H1 (cell line): ENCODE measurements around the gene CCDC178. TPM values are rescaled to one million over a fixed set of nuclear protein-coding genes. Genes with fewer than 3 reads are reported as not detected.

Source experiments
- CTCF ChIA-PET: fragments of 300-600 bp; sonication (Branson Sonifier 250); formaldehyde crosslinking; loops from one replicate; lab custom pipeline; 2021; ENCODE audit not compliant: partially characterized antibody; lab: Charles Lee
- POLR2A ChIA-PET: fragments of 300-600 bp; sonication (Branson Sonifier 250); formaldehyde crosslinking; loops from one replicate; lab custom pipeline; 2021; ENCODE audit warnings: inconsistent platforms; ENCODE audit not compliant: partially characterized antibody; lab: Charles Lee
- DNase-seq, 2 experiments: peaks; one replicate each; pipeline versions ENCODE4 v3.0.0 to v3.0.0-alpha.2; 2010 to 2022; ENCODE audit warnings: low spot score in 2 of 2, low read depth in 1 of 2, mixed read lengths in 1 of 2
- FAIRE-seq: peaks from 2 replicates; lab custom pipeline; 2011; peaks lifted over from hg19 to GRCh38; lab: Jason Lieb, UNC
- H2AFZ ChIP-seq: 2 replicates; pipeline ENCODE4 v1.8.1; 2012; ENCODE audit warnings: low read length, inconsistent platforms
- H2AK5ac ChIP-seq: 2 replicates; pipeline ENCODE4 v1.6.1; 2013; ENCODE audit warnings: low read depth, low read length
- H2BK120ac ChIP-seq: replicated peaks from 2 replicates; pipeline ENCODE3; 2013; ENCODE audit warnings: low read depth, low read length, inconsistent platforms
- H2BK12ac ChIP-seq: 2 replicates; pipeline ENCODE4 v1.6.1; 2013; ENCODE audit warnings: low read depth, low read length
- H2BK15ac ChIP-seq: 2 replicates; pipeline ENCODE4 v1.6.1; 2013; ENCODE audit warnings: low read length
- H2BK20ac ChIP-seq: 2 replicates; pipeline ENCODE4 v1.6.1; 2013; ENCODE audit warnings: low read length
- H2BK5ac ChIP-seq: 2 replicates; pipeline ENCODE4 v1.6.1; 2013; ENCODE audit warnings: low read depth, low read length
- H3K14ac ChIP-seq: 2 replicates; pipeline ENCODE4 v1.6.1; 2013; ENCODE audit warnings: inconsistent platforms; ENCODE audit not compliant: insufficient read length
- H3K18ac ChIP-seq: 2 replicates; pipeline ENCODE4 v1.6.1; 2013; ENCODE audit warnings: low read length; ENCODE audit errors: extremely low read depth
- H3K23ac ChIP-seq: 2 replicates; pipeline ENCODE4 v1.6.1; 2013; ENCODE audit warnings: inconsistent platforms; ENCODE audit not compliant: insufficient read length
- H3K23me2 ChIP-seq: 2 replicates; pipeline ENCODE4 v1.6.1; 2013; ENCODE audit warnings: low read depth, low read length
- H3K27ac ChIP-seq: 2 replicates; pipeline ENCODE4 v1.6.1; 2011; ENCODE audit warnings: low read depth, low read length, inconsistent platforms
- H3K27me3 ChIP-seq, 4 experiments: replicated peaks in 1 of 4; 1 replicate in 1 of 4; 2 replicates in 3 of 4; pipeline versions ENCODE4 v1.6.1 to v1.8.1; 2011 to 2013; ENCODE audit warnings: low read length in 3 of 4, mild to moderate bottlenecking in 3 of 4, inconsistent platforms in 2 of 4, mixed read lengths in 2 of 4, moderate library complexity in 1 of 4; ENCODE audit not compliant: control insufficient read depth in 3 of 4, insufficient read depth in 3 of 4; ENCODE audit errors: extremely low read depth in 1 of 4
- H3K36me3 ChIP-seq, 4 experiments: 2 replicates each; pipeline versions ENCODE4 v1.6.1 to v1.8.1; 2011 to 2013; ENCODE audit warnings: mild to moderate bottlenecking in 4 of 4, low read length in 3 of 4, moderate library complexity in 2 of 4, control low read depth in 1 of 4, inconsistent platforms in 1 of 4; ENCODE audit not compliant: insufficient read depth in 4 of 4, control insufficient read depth in 2 of 4
- H3K4ac ChIP-seq: replicated peaks from 2 replicates; pipeline ENCODE3; 2013; ENCODE audit warnings: low read length, low read depth, mixed read lengths, inconsistent platforms; ENCODE audit not compliant: insufficient read length
- H3K4me1 ChIP-seq, 4 experiments: replicated peaks in 1 of 4; 1 replicate in 1 of 4; 2 replicates in 3 of 4; pipeline versions ENCODE4 v1.6.1 to v1.8.1; 2011 to 2013; ENCODE audit warnings: low read length in 3 of 4, inconsistent platforms in 2 of 4, mixed read lengths in 1 of 4; ENCODE audit not compliant: insufficient read depth in 4 of 4, control insufficient read depth in 3 of 4
- H3K4me2 ChIP-seq, 2 experiments: 2 replicates each; pipeline versions ENCODE4 v1.6.1 to v1.8.1; 2011 to 2013; ENCODE audit warnings: low read depth in 2 of 2, low read length in 2 of 2, control low read depth in 1 of 2, inconsistent platforms in 1 of 2, mild to moderate bottlenecking in 1 of 2; ENCODE audit not compliant: insufficient read depth in 1 of 2
- H3K4me3 ChIP-seq, 4 experiments: fragments of 200-600, 300-600 bp in 1 of 4; sonication (generic), shearing (Covaris generic), sonication (Bioruptor Twin) in 1 of 4; 2 replicates each; pipeline versions ENCODE4 v1.5.1 to v1.8.1; 2011 to 2016; ENCODE audit warnings: low read length in 4 of 4, low read depth in 3 of 4, control low read depth in 2 of 4, inconsistent platforms in 2 of 4, mild to moderate bottlenecking in 2 of 4, mixed read lengths in 1 of 4, moderate library complexity in 1 of 4; ENCODE audit not compliant: insufficient read depth in 2 of 4; ENCODE audit errors: extremely low read depth in 1 of 4
- H3K56ac ChIP-seq: replicated peaks from 2 replicates; pipeline ENCODE3; 2013; ENCODE audit warnings: low read depth, mild to moderate bottlenecking, mixed read lengths, low read length, inconsistent platforms; ENCODE audit not compliant: insufficient read length
- H3K79me1 ChIP-seq: 2 replicates; pipeline ENCODE4 v1.6.1; 2013; ENCODE audit warnings: low read depth, low read length, control low read depth
- H3K79me2 ChIP-seq, 2 experiments: 2 replicates each; pipeline versions ENCODE4 v1.6.1 to v1.8.1; 2012 to 2013; ENCODE audit warnings: low read length in 2 of 2, mild to moderate bottlenecking in 2 of 2, inconsistent platforms in 1 of 2; ENCODE audit not compliant: insufficient read depth in 2 of 2, control insufficient read depth in 1 of 2
- H3K9ac ChIP-seq, 4 experiments: replicated peaks in 1 of 4; 1 replicate in 1 of 4; 2 replicates in 3 of 4; pipeline versions ENCODE4 v1.6.1 to v1.8.1; 2011 to 2013; ENCODE audit warnings: low read depth in 3 of 4, low read length in 3 of 4, control low read depth in 2 of 4, mild to moderate bottlenecking in 2 of 4, moderate library complexity in 2 of 4, inconsistent platforms in 1 of 4; ENCODE audit errors: extremely low read depth in 1 of 4
- H3K9me3 ChIP-seq, 2 experiments: 2 replicates each; pipeline versions ENCODE4 v1.6.1 to v1.8.1; 2012 to 2013; ENCODE audit warnings: mild to moderate bottlenecking in 2 of 2, moderate library complexity in 2 of 2, control low read depth in 1 of 2, inconsistent platforms in 1 of 2, low read depth in 1 of 2, low read length in 1 of 2, mixed read lengths in 1 of 2; ENCODE audit not compliant: insufficient read depth in 2 of 2
- H4K20me1 ChIP-seq, 2 experiments: replicated peaks in 1 of 2; 2 replicates each; pipeline versions ENCODE3 to v1.8.1; 2011 to 2013; ENCODE audit warnings: inconsistent platforms in 2 of 2, low read length in 2 of 2, mild to moderate bottlenecking in 1 of 2; ENCODE audit not compliant: insufficient read depth in 2 of 2, control insufficient read depth in 1 of 2
- H4K5ac ChIP-seq: 2 replicates; pipeline ENCODE4 v1.6.1; 2013; ENCODE audit warnings: low read length, low read depth, mixed read lengths, inconsistent platforms; ENCODE audit not compliant: insufficient read length
- H4K8ac ChIP-seq: 2 replicates; pipeline ENCODE4 v1.8.0; 2013; ENCODE audit warnings: mild to moderate bottlenecking, moderate library complexity, low read length, inconsistent platforms; ENCODE audit not compliant: insufficient read depth; ENCODE audit errors: extremely low read depth
- H4K91ac ChIP-seq: replicated peaks from 2 replicates; pipeline ENCODE3; 2013; ENCODE audit warnings: low read length, mixed read lengths, inconsistent platforms; ENCODE audit not compliant: insufficient read length
- BACH1 ChIP-seq: IDR thresholded peaks from 2 replicates; pipeline ENCODE4 v1.6.1; 2012; ENCODE audit warnings: low read length, improper control_type of control experiment
- CEBPB ChIP-seq: IDR thresholded peaks from 2 replicates; pipeline ENCODE4 v1.6.1; 2012; ENCODE audit warnings: low read depth, low read length
- HDAC2 ChIP-seq, 2 experiments: fragments of 300-600 bp in 1 of 2; sonication (generic) in 1 of 2; IDR thresholded peaks; 2 replicates each; pipeline ENCODE4 v1.6.1; 2011 to 2012; ENCODE audit warnings: low read depth in 2 of 2, low read length in 2 of 2, mild to moderate bottlenecking in 2 of 2, moderate library complexity in 2 of 2, borderline replicate concordance in 1 of 2, inconsistent platforms in 1 of 2
- HDAC6 ChIP-seq: IDR thresholded peaks from one replicate; pipeline ENCODE4 v1.7.1; 2012; ENCODE audit warnings: low read depth, mild to moderate bottlenecking, inconsistent platforms, low read length, moderate library complexity
- JUND ChIP-seq: IDR thresholded peaks from 2 replicates; pipeline ENCODE4 v1.6.1; 2011; ENCODE audit warnings: mild to moderate bottlenecking, improper control_type of control experiment, low read length
- KDM1A ChIP-seq: fragments of 200-600, 300-600 bp; sonication (generic); IDR thresholded peaks from 2 replicates; pipeline ENCODE4 v1.7.1; 2016; ENCODE audit warnings: mild to moderate bottlenecking, low read length, borderline replicate concordance
- MAFK ChIP-seq: IDR thresholded peaks from 2 replicates; pipeline ENCODE4 v1.6.1; 2012; ENCODE audit warnings: low read depth, mild to moderate bottlenecking, improper control_type of control experiment, low read length
- NANOG ChIP-seq: IDR thresholded peaks from 2 replicates; pipeline ENCODE4 v1.6.1; 2011; ENCODE audit warnings: low read length, low read depth, mild to moderate bottlenecking, inconsistent platforms; ENCODE audit not compliant: insufficient read depth, poor library complexity, severe bottlenecking
- PHF8 ChIP-seq: fragments of 200-600 bp; sonication (generic); conservative IDR thresholded peaks from 2 replicates; pipeline ENCODE4 v1.7.1; 2012; ENCODE audit warnings: low read depth, mild to moderate bottlenecking, inconsistent platforms, low read length, moderate library complexity
- SAP30 ChIP-seq: fragments of 300-600 bp; sonication (generic); IDR thresholded peaks from 2 replicates; pipeline ENCODE4 v1.7.1; 2012; ENCODE audit warnings: low read length, moderate library complexity, mild to moderate bottlenecking, inconsistent platforms; ENCODE audit not compliant: insufficient read depth, insufficient replicate concordance
- SIRT6 ChIP-seq: IDR thresholded peaks from one replicate; pipeline ENCODE4 v1.7.1; 2012; ENCODE audit warnings: low read length, inconsistent platforms
- SP4 ChIP-seq: IDR thresholded peaks from 2 replicates; pipeline ENCODE4 v1.6.1; 2012; ENCODE audit warnings: low read length, inconsistent platforms
- WGBS, 2 experiments: shearing (Covaris generic) in 1 of 2; methylation state at CpG; one replicate each; pipeline versions ENCODE4 v1.1.6 to v1.1.7; 2013 to 2015; ENCODE audit warnings: low lambda C conversion rate in 2 of 2, mixed read lengths in 2 of 2, inconsistent platforms in 1 of 2, low coverage in 1 of 2, missing lambda C conversion rate in 1 of 2; ENCODE audit not compliant: insufficient replicate concordance in 2 of 2, insufficient coverage in 1 of 2, insufficient read length in 1 of 2; ENCODE audit errors: extremely low coverage in 1 of 2, missing lambda C conversion rate in 1 of 2; 5-methylcytosine and 5-hydroxymethylcytosine counted together
- polyA plus RNA-seq, 7 experiments: library from polyadenylated mRNA; depleted of rRNA in 3 of 7; stranded (reverse) in 5 of 7; unstranded in 2 of 7; fragments of >200 nt in 5 of 7; fragments of 200-250 nt in 2 of 7; gene quantifications; 1 replicate in 5 of 7; 2 replicates in 1 of 7; 4 replicates in 1 of 7; pipeline versions ENCODE4 v1.2.1 to v1.2.3, GENCODE V29; 2011 to 2013; ENCODE audit warnings: missing spikeins in 2 of 7, mixed read lengths in 2 of 7
- total RNA-seq: library from RNA; stranded (reverse); fragmentation: NEBNext Ultra II Directional; extraction: Animal tissue kit (Norgen Biotek cat#: 25700); gene quantifications from 2 replicates; pipeline ENCODE4 v1.2.1, GENCODE V29; 2021
- TF ChIP-seq, protein P1 (sequence below): IDR thresholded peaks from 2 replicates; pipeline ENCODE4 v1.6.1; 2012; ENCODE audit warnings: inconsistent platforms

The CCDC178 gene
- total and polyA plus RNA-seq, 2 of the 8 experiments (the other 6 are each of a cell fraction or from before 2014, with no cell fraction given), result not detected

DNA sequence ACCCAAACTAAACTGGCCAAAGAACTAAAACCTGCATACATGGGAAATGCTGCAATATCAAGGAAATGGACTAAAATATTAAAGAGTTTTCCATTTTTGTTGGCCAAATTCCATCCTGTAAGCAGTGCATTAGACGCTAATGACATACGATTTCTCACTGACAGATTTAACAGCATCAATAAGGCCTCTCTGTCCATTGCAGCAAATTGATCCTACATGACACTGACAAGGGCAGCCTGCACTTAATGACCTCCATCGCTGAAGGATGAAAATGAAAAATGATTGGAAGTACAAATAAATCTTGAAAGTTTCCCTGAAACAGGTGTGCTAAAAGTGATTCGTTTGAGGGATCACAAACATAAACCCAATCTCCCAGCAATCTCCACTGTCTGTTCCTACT, 350.1 kb downstream of the CCDC178 start:
- ChIA-PET POLR2A (no interaction called here), CTCF (no interaction called here)
- H3K4ac ChIP-seq, result no peak overlapping the region
- 89% methylated on average over 4 of the region's 4 CpGs; no CpG with 5 or more reads in 1 of the 2 experiments for WGBS, 2 experiments
- FAIRE-seq, result no peak
- no peak overlapping the region for H3K23ac ChIP-seq
- H3K36me3 ChIP-seq, result no peaks in the 10 kb centered on the region
- H3K79me2 ChIP-seq, result no peaks in the 10 kb centered on the region
- no peak overlapping the region for H2BK120ac ChIP-seq
- no peak overlapping the region for H2BK20ac ChIP-seq
- H3K79me1 ChIP-seq, result no peaks in the 10 kb centered on the region
- no peak overlapping the region for H2BK12ac ChIP-seq
- H3K9ac ChIP-seq, result no peak overlapping the region
- no peak overlapping the region for H4K5ac ChIP-seq
- no peak overlapping the region for H2BK15ac ChIP-seq
- H3K14ac ChIP-seq, result no peak overlapping the region
- no peak overlapping the region for H4K91ac ChIP-seq
- H3K56ac ChIP-seq, result no peak overlapping the region
- H4K20me1 ChIP-seq, result no peaks in the 10 kb centered on the region
- DNase-seq, result no peak
- H3K9me3 ChIP-seq, result no peaks in the 10 kb centered on the region
- H3K27ac ChIP-seq, result no peak overlapping the region
- no peak overlapping the region for H4K8ac ChIP-seq
- no peaks in the 10 kb centered on the region for H3K27me3 ChIP-seq
- H3K23me2 ChIP-seq, result no peaks in the 10 kb centered on the region
- no peak overlapping the region for H2AFZ ChIP-seq
- no peak overlapping the region for H3K4me2 ChIP-seq
- H3K4me1 ChIP-seq, result no peaks in the 10 kb centered on the region
- no peak overlapping the region for H3K4me3 ChIP-seq
- H2AK5ac ChIP-seq, result no peak overlapping the region
- H2BK5ac ChIP-seq, result no peak overlapping the region
- no peak overlapping the region for H3K18ac ChIP-seq
- TF ChIP-seq MAFK (no peak), HDAC2 (IDR thresholded peaks at IDR 0.05; ENCODE audit: borderline replicate concordance in 1 of 2, low read depth in 2 of 2, low read length in 2 of 2) (no peak), CEBPB (no peak), SP4 (no peak), HDAC6 (no peak), SIRT6 (no peak), SAP30 (no peak), JUND (no peak), NANOG (no peak), BACH1 (no peak), PHF8 (no peak), KDM1A (no peak)
- TF ChIP-seq, protein P1, sequence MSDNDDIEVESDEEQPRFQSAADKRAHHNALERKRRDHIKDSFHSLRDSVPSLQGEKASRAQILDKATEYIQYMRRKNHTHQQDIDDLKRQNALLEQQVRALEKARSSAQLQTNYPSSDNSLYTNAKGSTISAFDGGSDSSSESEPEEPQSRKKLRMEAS, result no peak
